Measurements from ENCODE around the gene ARRDC3.

GRCh38 chr5:91343916-91344315 lies 39.2 kb downstream of the ARRDC3 start:
- TF ChIP-seq CTCF (conservative IDR thresholded peaks at IDR 0.05; ENCODE audit: low read depth, low read length) = no peak
- TF ChIP-seq EZH2 (IDR thresholded peaks at IDR 0.05; ENCODE audit: borderline replicate concordance, low read depth, low read length, poor library complexity, severe bottlenecking) = no peak
